ENCODE data around the gene STAT5B. TPM values are rescaled to one million over a fixed set of nuclear protein-coding genes. Genes with fewer than 3 reads are reported as not detected.

Gene STAT5B
- polyA plus RNA-seq, 1 experiment = 34.0 TPM

GRCh38 chr17:42185621-42185930 is 90.6 kb downstream of the STAT5B start:
- no peak overlapping the region for H3K4me3 ChIP-seq (ENCODE audit: low read depth, low read length)
- ChIA-PET POLR2A (no interaction called here), CTCF (interaction anchor here (0.5 kb wide), 1 partner anchor 278 kb away, joined by 3 read pairs; no protein-coding TSS in a partner anchor)
- DNase-seq (ENCODE audit: low read depth, low spot score) = no peak
- peaks cover 16% of the 10 kb centered on the region for H3K27me3 ChIP-seq (ENCODE audit: control insufficient read depth, insufficient read depth, low read length)
- H3K27ac ChIP-seq (ENCODE audit: low read depth, low read length) = no peak overlapping the region
- H3K9me3 ChIP-seq (ENCODE audit: control insufficient read depth, insufficient read depth, low read length) = peaks cover 4% of the 10 kb centered on the region; the same call in 1 of the 2 replicates
- no peak for TF ChIP-seq CTCF (IDR thresholded peaks at IDR 0.05; ENCODE audit: low read depth, low read length)

GRCh38 chr17:42184713-42185620 is 91.2 kb downstream of the STAT5B start, which contains the start of gene HCRT:
Gene HCRT, minus strand, starts transcription at chr17:42185452. Its CDS starts 87 bp downstream, at chr17:42185365.
- TF ChIP-seq CTCF (IDR thresholded peaks at IDR 0.05; ENCODE audit: low read depth, low read length) = no peak
- H3K9me3 ChIP-seq (ENCODE audit: control insufficient read depth, insufficient read depth, low read length) = peaks cover 4% of the 10 kb centered on the region; the same call in 1 of the 2 replicates
- CTCF ChIA-PET = interaction anchor here (1.0 kb wide), 1 partner anchor 68 kb away, joined by 3 read pairs; no protein-coding TSS in a partner anchor
- peak within 1 kb of the TSS; percentile 34 for H3K4me3 ChIP-seq (ENCODE audit: low read depth, low read length)
- peaks cover 23% of the 10 kb centered on the region for H3K27me3 ChIP-seq (ENCODE audit: control insufficient read depth, insufficient read depth, low read length)
- POLR2A ChIA-PET = no interaction called here
- no peak within 1 kb of the TSS for H3K27ac ChIP-seq (ENCODE audit: low read depth, low read length)
- no peak for DNase-seq (ENCODE audit: low read depth, low spot score)

- Histone ChIP-seq H3K4me3 (ENCODE audit: low read depth, low read length) (peak overlapping the region; percentile 63), H3K27me3 (ENCODE audit: control insufficient read depth, insufficient read depth, low read length) (peaks cover 30% of the 10 kb centered on the region), H3K9me3 (ENCODE audit: control insufficient read depth, insufficient read depth, low read length) (peaks cover 4% of the 10 kb centered on the region; the same call in 1 of the 2 replicates), H3K27ac (ENCODE audit: low read depth, low read length) (no peak overlapping the region)
- ChIA-PET CTCF (interaction anchor here (0.6 to 1.2 kb wide), 7 partner anchors 8 to 156 kb away, joined by 3 to 6 read pairs (median 3); no protein-coding TSS in a partner anchor), POLR2A (no interaction called here)
- peak; percentile 65 for TF ChIP-seq CTCF (IDR thresholded peaks at IDR 0.05; ENCODE audit: low read depth, low read length)
- DNase-seq (ENCODE audit: low read depth, low spot score) = peak; percentile 21
Measured at GRCh38 chr17:42183741-42184711, 92.2 kb downstream of the STAT5B start.

GRCh38 chr17:42182927-42183734 is 93.1 kb downstream of the STAT5B start:
- ChIA-PET CTCF (interaction anchor here (0.6 to 1.2 kb wide), 9 partner anchors 9 to 335 kb away, joined by 3 to 6 read pairs (median 3); partner anchors contain the start of genes CNP and NKIRAS2), POLR2A (interaction anchor here (0.6 kb wide), 1 partner anchor 70 kb away, joined by 3 read pairs; the partner anchor contains the start of gene DHX58)
- Histone ChIP-seq H3K9me3 (ENCODE audit: control insufficient read depth, insufficient read depth, low read length) (peaks cover 4% of the 10 kb centered on the region; the same call in 1 of the 2 replicates), H3K4me3 (ENCODE audit: low read depth, low read length) (peak overlapping the region; percentile 63), H3K27ac (ENCODE audit: low read depth, low read length) (no peak overlapping the region), H3K27me3 (ENCODE audit: control insufficient read depth, insufficient read depth, low read length) (peaks cover 32% of the 10 kb centered on the region)
- TF ChIP-seq CTCF (IDR thresholded peaks at IDR 0.05; ENCODE audit: low read depth, low read length) = no peak
- DNase-seq (ENCODE audit: low read depth, low spot score) = peak; percentile 4
